Thyroid gland (tissue), 4 donors: ENCODE measurements around the gene TGFBR1. TPM values are rescaled to one million over a fixed set of nuclear protein-coding genes. Genes with fewer than 3 reads are reported as not detected.

ENCODE experiments used
- DNase-seq, 2 donors: peaks; one replicate each; pipeline ENCODE4 v3.0.0-alpha.2; 2019
- H3K27ac ChIP-seq, 3 donors: fragments of 200-600 bp; sonication (generic); 1 replicate in 2 of 3; 2 replicates in 1 of 3; pipeline ENCODE4 v1.5.1; 2016 to 2019; ENCODE audit warnings: mild to moderate bottlenecking in 1 of 3, moderate library complexity in 1 of 3
- H3K27me3 ChIP-seq: fragments of 200-600 bp; sonication (generic); one replicate; pipeline ENCODE4 v1.5.1; 2019
- H3K36me3 ChIP-seq, 2 donors: fragments of 200-600 bp; sonication (generic); one replicate each; pipeline ENCODE4 v1.5.1; 2016 to 2019
- H3K4me1 ChIP-seq, 2 donors: fragments of 200-600 bp; sonication (generic); one replicate each; pipeline ENCODE4 v1.5.1; 2017 to 2019
- H3K4me3 ChIP-seq, 3 donors: fragments of 200-600 bp; sonication (generic); replicated peaks in 1 of 3; 1 replicate in 2 of 3; 2 replicates in 1 of 3; pipeline ENCODE4 v1.5.1; 2016; ENCODE audit warnings: mild to moderate bottlenecking in 1 of 3
- H3K9me3 ChIP-seq: fragments of 200-600 bp; sonication (generic); one replicate; pipeline ENCODE4 v1.5.1; 2017
- POLR2A ChIP-seq, 2 donors: fragments of 450-650 bp; IDR thresholded peaks; one replicate each; pipeline ENCODE4 v1.6.1; 2017; ENCODE audit warnings: antibody characterized with exemption in 2 of 2, mild to moderate bottlenecking in 2 of 2, moderate library complexity in 1 of 2
- WGBS, 2 donors: methylation state at CpG; one replicate each; pipeline ENCODE4 v1.1.5; 2017; 5-methylcytosine and 5-hydroxymethylcytosine counted together
- intact Hi-C: fragments of 100-400 bp; cut with DNase I; formaldehyde crosslinking; loops from one replicate; pipeline ENCODE4 v1.15.1; 2023
- total RNA-seq, 4 donors: library from RNA; depleted of rRNA; stranded (reverse); fragments of >200 nt; gene quantifications; one replicate each; pipeline ENCODE4 v1.2.3, GENCODE V29; 2016
- TF ChIP-seq, protein P1 (sequence below), 6 experiments: fragments of 200-600 bp in 3 of 6; fragments of 450-650 bp in 3 of 6; sonication (generic) in 3 of 6; IDR thresholded peaks; one replicate each; pipeline ENCODE4 v1.5.1; 2016 to 2019; ENCODE audit warnings: antibody characterized with exemption in 6 of 6, mild to moderate bottlenecking in 2 of 6, inconsistent platforms in 1 of 6, moderate library complexity in 1 of 6

TGFBR1 gene
- total RNA-seq, 4 donors from 2014 or later: 18.6 to 36.7 (median 28.5) TPM

DNA sequence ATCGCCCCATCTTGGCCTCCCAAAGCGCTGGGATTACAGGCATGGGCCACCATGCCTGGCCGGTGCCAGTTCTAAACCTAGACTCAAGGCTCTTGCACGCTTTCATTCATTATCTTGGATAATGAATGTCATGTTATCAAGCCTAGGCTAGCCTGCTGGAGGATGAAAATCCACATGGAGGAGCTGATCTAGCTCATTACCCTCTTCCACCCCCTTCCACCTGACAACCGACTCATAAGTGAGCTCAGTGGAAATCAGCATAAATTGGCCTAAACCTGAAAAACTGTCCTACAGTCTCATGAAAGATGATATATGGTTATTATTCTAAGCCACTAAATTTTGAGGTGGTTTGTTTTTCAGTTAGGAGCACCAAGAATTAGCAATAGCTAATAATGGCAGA, 3.6 kb upstream of the TGFBR1 start:
- no peak overlapping the region for H3K4me3 ChIP-seq
- no peak for DNase-seq
- H3K27ac ChIP-seq: no peak overlapping the region
- 94 to 98% methylated on average over 5 of the region's 5 CpGs for WGBS, 2 donors
- H3K36me3 ChIP-seq: no peaks in the 10 kb centered on the region
- intact Hi-C loops: no loop called here
- H3K4me1 ChIP-seq: peaks cover 6 to 11% of the 10 kb centered on the region in 2 donors
- TF ChIP-seq POLR2A (IDR thresholded peaks at IDR 0.05): no peak
- TF ChIP-seq, protein P1, sequence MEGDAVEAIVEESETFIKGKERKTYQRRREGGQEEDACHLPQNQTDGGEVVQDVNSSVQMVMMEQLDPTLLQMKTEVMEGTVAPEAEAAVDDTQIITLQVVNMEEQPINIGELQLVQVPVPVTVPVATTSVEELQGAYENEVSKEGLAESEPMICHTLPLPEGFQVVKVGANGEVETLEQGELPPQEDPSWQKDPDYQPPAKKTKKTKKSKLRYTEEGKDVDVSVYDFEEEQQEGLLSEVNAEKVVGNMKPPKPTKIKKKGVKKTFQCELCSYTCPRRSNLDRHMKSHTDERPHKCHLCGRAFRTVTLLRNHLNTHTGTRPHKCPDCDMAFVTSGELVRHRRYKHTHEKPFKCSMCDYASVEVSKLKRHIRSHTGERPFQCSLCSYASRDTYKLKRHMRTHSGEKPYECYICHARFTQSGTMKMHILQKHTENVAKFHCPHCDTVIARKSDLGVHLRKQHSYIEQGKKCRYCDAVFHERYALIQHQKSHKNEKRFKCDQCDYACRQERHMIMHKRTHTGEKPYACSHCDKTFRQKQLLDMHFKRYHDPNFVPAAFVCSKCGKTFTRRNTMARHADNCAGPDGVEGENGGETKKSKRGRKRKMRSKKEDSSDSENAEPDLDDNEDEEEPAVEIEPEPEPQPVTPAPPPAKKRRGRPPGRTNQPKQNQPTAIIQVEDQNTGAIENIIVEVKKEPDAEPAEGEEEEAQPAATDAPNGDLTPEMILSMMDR (IDR thresholded peaks at IDR 0.05): no peak
- no peaks in the 10 kb centered on the region for H3K27me3 ChIP-seq
- no peaks in the 10 kb centered on the region for H3K9me3 ChIP-seq

DNA sequence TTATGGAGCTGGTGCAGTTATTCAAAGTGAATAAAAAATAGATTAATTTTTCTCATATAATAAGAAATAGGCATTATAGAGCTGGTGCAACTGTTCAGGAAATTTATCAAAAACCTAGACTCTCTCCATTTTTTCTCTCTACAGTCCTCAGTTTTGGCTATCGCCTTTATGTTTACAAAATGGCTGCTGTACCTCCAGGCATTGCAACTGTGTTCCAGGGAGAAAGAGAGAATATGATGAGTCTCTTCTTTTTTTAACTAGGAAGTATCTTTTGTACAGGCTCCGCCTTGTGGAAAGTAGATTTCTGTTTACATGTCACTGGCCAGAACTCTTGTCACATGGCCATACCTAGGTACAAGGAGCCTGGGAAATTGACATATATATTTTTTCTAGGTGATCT, 3.1 kb upstream of the TGFBR1 start:
- intact Hi-C loops: no loop called here
- 98 to 100% methylated on average over 2 of the region's 2 CpGs for WGBS, 2 donors
- H3K27ac ChIP-seq: no peak overlapping the region

DNA sequence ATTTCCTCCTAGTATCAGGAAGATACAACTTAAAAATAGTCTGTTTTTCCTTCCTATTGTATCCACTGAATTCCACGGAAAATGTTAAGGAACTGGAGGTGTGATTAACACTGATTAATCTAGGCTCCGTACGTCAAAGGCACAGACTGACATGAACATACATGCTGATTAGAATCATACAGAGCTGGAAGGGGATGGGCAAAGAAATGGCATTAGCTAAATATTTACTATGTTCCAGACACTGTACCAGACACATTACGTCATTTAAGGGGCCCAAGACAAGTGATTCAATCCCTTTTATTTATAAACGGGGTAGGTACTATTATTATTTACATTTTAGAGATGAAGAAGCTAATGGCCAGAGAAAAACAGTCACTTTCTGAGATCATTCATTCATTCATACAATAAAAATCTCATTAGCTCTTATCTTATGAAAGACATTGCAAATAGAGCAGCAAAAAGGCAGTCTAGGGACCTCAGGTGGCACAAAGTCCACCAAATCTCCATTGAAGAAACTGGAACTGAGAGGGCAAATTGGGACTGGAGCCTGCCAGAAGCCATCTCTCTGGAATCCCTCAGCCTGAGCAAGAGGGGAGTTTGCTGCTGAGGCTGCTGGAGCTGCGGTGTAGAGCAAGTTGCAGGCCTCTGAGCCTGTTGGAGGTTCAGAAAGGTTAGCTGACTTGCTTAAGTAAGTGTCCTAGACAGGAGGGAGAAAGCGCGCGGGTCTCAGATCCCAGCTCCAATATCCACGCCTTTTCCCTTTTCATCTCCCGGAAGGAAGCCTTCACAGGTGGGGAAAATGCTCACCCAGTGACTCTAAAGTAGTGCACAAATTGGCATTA, 1.6 kb upstream of the TGFBR1 start:
- Histone ChIP-seq H3K4me3 (no peak overlapping the region), H3K9me3 (no peaks in the 10 kb centered on the region), H3K27ac (peak overlapping the region in 2 of 3 donors; percentile 70 to 80), H3K4me1 (peaks cover 17% of the 10 kb centered on the region in 2 donors), H3K27me3 (no peaks in the 10 kb centered on the region), H3K36me3 (no peaks in the 10 kb centered on the region)
- TF ChIP-seq, protein P1 (IDR thresholded peaks at IDR 0.05): no peak
- TF ChIP-seq POLR2A (IDR thresholded peaks at IDR 0.05): no peak
- intact Hi-C loops: no loop called here
- no peak for DNase-seq
- WGBS, 2 donors: 84 to 87% methylated on average over 11 of the region's 11 CpGs

More for the DNA sequence above, 3.1 kb upstream of the TGFBR1 start:
- Histone ChIP-seq H3K4me3 (no peak overlapping the region), H3K36me3 (no peaks in the 10 kb centered on the region), H3K4me1 (peaks cover 12 to 16% of the 10 kb centered on the region in 2 donors), H3K27me3 (no peaks in the 10 kb centered on the region), H3K9me3 (no peaks in the 10 kb centered on the region)
- no peak for DNase-seq
- TF ChIP-seq, protein P1 (IDR thresholded peaks at IDR 0.05): no peak
- no peak for TF ChIP-seq POLR2A (IDR thresholded peaks at IDR 0.05)

DNA sequence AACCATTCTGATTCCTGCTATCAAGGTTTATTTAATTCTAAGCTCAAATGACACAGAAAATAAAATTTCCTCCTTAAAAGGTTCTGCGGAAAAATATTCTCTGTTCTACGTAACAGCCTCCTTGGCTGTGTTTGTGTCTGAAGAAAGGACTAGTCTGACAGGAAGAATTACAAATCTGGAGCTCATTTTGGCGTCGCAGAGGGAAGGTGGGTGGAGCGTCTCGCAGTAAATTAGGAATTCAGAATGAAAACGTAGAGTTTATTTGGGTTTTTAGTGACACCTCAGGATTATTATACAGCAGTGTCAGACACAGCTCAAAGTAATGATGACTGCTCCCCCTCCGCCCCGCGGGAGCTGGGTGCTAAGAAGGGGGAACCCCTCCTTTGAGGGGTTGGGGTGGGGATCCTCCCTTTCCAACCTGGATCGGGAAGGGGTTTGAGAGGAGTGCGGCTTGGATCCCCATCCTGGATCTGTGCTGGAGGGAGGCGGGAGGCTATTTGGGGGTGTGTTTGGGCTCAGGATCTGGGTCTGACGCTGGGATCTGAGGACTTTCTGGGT, 933 bp upstream of the TGFBR1 start:
- intact Hi-C loops: no loop called here
- H3K36me3 ChIP-seq: no peaks in the 10 kb centered on the region
- TF ChIP-seq, protein P1 (IDR thresholded peaks at IDR 0.05): no peak
- TF ChIP-seq POLR2A (IDR thresholded peaks at IDR 0.05): no peak
- DNase-seq: no peak
- no peaks in the 10 kb centered on the region for H3K27me3 ChIP-seq
- peaks cover 17% of the 10 kb centered on the region in 2 donors for H3K4me1 ChIP-seq
- peak overlapping the region in 1 of 3 donors; percentile 48 for H3K4me3 ChIP-seq
- no peaks in the 10 kb centered on the region for H3K9me3 ChIP-seq
- 25 to 26% methylated on average over 14 of the region's 14 CpGs for WGBS, 2 donors
- peak overlapping the region; percentile 50 to 80 (median 70) for H3K27ac ChIP-seq
